H54 (cell line): ENCODE data around the gene ALKBH3.

Source experiments
- DNase-seq: peaks from one replicate; pipeline ENCODE4 v3.0.0; 2011; ENCODE audit warnings: low spot score, mixed read lengths; ENCODE audit not compliant: insufficient read length
- FAIRE-seq: peaks from 3 replicates; lab custom pipeline; 2011; peaks lifted over from hg19 to GRCh38; lab: Jason Lieb, UNC
- POLR2A ChIP-seq: IDR thresholded peaks from 2 replicates; pipeline ENCODE4 v1.6.1; 2011; ENCODE audit warnings: low read depth, mild to moderate bottlenecking, low read length

ALKBH3 gene

DNA sequence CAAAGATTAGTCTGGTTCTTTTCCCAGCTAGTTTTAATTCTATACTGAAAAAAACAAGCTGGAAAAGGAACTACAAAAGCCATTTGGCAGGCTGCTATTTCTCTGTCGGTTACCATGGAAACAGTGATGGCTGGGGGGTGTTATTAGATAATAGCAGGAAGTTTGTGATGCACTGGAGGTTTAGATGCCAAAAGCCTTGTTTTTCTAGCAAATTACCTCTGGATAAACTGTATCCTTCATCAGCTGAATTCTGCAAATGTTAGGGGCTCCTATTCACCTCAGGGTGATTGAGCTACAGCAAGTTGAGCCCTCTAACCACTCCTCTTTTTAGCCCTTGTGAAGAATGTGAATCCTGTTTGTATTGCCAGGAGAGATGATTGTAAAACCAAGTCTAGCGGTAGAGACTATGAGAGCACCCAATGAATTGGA is 25.2 kb downstream of the ALKBH3 start:
- FAIRE-seq (no peak), DNase-seq (no peak)
- no peak for TF ChIP-seq POLR2A

DNA sequence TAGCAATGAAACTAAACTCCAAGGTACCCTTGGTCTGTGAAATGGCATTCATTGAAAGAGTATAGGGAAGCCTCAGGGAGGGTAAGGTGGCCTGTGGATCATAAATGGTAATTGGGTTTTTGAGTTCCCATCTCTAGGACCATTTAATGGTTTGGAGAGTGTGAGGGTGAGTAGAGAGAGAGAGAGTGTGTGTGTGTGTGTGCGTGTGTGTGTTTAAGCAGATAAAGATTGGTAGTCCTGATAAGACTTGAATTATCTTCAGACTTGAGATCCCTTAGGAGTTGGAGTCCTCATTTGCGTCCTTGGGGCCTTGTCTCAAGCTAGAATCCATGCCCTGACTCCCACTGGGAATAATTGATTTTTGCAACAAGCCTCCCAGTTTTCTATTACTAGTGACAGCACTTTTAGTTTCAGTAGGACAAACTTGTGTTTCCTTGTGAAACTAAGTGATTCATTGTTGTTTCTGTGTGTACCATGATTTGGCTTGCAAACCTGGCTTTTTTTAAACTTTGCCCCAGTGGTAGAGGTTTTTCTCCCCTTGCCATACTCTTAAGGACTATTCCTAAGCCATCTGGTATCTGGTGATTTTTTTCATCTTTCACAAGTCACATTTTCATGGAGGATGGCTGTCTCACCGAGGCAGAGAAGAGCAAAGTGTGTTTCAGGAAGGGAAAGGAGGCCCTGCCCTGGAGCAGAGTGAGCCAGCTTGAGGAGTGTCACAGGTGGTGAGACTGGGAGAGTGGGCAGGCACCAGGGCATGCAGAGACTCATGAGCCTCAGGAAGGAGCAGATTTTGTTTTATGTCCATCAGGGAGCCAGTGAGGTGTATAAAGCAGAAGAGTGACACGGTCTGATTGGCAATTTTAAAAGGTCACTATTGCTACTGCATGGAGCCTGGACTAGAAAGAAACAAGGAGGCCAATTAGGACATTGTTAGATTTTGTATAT is 26.7 kb downstream of the ALKBH3 start:
- no peak for FAIRE-seq
- no peak for DNase-seq
- TF ChIP-seq POLR2A = no peak

DNA sequence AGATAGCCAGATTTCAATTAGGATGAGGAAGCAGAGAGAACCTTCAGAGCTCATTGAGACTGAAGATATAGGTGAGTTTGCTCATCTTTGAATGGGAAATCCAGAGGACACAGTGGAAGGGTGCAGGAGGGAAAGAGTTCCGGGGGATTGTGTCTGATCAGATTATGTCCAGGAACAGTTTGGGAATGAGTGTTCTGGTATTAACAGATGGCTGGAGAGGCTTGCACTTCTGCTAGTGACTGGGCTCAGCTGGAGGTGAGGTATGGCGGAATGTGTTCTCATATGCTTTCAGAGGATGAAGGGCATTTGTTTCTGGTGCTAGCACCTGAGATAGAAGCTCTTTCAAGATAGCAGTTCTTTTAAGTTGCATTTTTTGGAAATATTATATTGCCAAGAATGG is 27.6 kb downstream of the ALKBH3 start:
- TF ChIP-seq POLR2A = no peak
- no peak for FAIRE-seq
- DNase-seq = no peak

DNA sequence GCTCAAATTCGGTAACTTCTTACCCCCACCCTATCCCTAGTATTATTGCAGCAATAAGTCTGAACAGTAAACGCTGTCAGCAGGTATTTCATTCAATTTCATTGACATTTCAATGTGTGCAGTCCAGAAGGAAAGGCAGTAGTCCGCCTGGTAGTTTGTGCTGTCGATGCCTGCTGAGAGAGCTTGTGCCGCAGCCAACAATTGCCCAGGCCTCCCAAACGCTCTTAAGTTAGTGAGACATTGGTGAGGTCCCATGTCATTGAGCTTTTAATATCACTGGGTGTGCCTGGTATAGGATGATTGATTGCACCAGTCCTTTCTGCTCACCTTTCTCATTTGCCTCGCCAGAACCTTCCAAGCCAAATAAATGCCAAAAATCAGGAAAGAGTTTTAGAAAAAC is 28.1 kb downstream of the ALKBH3 start:
- no peak for FAIRE-seq
- no peak for TF ChIP-seq POLR2A

DNA sequence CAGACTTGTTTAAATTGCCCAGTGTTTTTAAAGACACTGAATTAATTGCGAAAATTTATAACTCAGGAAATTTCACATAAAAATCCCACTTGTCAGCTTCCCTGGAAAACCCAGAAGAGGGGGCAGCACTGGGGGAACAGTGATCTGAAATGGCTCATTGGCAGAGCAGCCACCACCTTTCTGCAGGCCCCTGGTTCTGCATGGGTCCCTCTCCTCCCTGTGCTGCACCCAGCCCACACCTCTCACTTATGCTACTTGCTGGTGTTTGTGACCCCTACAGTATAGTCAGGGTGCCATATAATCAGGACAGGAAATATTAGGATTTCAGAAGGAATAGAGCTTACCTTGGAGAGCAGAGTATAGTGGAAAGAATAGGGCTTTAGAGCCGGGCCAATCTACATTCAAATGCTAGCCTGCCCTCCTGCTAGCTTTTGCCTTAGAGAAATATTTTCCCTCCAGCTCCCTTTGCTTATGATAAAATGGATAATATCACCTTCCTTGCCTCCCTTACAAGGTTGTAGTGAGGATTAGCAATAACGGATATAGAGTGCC is 33.3 kb downstream of the ALKBH3 start:
- DNase-seq (no peak), FAIRE-seq (no peak)
- TF ChIP-seq POLR2A = no peak

More for the DNA sequence above, 28.1 kb downstream of the ALKBH3 start:
- no peak for DNase-seq

DNA sequence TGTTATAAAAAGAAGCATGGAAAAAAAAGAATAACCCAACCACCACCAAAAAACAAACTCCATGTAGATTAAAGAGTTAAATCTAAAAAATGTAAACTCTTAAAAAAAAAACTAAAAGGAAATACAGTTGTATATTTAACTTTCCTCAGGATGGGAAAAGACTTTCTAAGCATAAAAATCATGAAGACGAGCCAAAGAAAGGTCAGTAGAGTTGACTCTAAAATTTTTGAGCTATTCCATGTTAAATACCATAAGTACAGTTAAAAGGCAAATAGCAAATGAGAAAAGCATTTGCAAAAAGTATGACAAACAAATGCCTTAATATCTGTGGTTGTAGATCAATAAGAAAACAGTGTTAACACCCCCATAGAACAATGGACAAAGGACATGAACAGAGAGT is 33.8 kb downstream of the ALKBH3 start:
- DNase-seq (no peak), FAIRE-seq (no peak)
- no peak for TF ChIP-seq POLR2A

DNA sequence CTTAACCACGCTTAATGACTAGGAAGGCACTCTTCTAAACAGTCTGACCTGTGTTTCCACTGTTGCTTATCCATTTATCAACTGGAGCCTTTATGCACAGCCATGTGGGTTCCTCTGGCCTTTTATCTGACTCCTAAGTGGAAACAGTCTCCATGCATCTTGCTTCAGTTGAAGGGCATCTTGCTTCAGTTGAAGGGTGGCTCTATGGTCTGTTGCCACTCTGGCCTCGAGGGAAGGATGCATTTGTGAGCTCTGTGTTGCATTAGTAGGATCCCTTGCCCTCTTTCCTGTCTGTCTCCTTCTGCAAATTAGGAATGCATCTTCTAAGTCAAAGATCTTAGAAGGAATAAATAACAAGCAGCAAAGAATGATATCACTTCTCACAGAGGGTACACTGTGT is 36.0 kb downstream of the ALKBH3 start:
- FAIRE-seq = no peak
- no peak for DNase-seq
- no peak for TF ChIP-seq POLR2A

DNA sequence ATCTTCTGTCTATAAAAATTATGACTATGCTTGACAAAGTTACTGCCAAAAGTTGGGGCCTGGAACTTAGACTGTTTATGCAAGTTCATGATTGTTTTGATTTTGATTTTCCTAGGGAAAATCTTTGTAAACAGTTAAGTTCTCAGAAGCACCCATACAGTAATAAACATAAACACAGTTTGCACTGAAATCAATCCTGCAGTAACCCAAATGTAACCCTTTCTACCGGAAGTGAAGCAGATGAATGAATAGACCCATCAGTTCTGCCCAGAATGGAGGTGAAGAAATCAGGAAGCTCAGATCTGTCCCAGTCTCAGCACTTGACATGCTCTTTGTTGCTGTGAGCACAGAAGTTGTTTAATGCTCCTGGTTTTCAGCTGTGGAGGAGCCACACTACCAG is 37.2 kb downstream of the ALKBH3 start:
- no peak for DNase-seq
- FAIRE-seq = no peak
- TF ChIP-seq POLR2A = no peak

DNA sequence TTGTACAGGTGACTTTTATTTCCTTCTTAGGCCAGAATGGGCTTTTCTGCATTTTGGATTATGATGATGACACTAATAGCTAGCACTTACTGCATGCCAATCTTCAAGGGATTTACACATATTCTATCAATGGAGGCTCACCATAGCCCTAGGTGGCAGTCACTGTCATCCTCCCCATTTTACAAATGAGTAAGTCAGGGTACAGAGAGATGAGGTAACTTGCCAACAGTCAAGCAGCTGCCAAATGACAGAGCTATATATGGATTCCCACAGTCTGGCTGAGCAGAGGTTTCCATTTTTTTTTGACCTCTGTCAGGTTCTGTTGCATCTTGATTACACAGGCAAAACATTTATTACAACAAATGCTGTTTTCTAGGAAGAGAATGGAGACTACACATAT is 38.0 kb downstream of the ALKBH3 start:
- DNase-seq (no peak), FAIRE-seq (no peak)
- no peak for TF ChIP-seq POLR2A

DNA sequence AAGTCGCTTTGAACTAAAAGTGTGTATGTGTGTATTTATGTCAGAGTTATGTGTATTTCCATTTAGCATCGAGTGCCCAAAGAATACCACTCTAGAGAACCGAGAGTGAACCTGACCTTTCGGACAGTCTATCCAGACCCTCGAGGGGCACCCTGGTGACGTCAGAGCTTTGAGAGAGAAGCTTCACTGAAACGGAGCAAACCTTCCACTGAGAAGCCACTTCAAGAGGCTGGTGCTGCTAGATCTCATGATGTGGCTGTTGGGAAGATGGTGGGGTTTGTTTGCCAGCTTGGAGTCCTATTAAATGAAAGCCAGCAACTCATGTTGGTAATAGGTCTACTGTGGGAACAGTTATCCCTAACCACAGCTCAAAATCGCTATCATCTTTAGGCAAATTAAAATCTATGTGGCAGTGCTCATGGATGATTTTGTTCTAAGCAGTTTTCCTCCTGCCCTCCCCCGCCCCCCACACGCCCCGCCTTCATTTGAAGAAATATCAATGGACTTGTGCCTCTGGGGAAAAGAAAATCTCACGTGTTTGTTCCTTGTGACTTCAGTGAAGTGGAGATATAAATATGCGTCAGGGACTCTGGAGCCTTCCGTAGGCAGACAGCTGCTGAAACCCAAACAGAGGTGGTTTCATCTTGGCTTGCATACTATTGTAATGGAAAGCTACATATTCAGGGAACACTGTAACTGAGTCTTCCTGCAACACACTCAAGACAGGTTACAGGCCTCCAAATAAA is 39.4 kb downstream of the ALKBH3 start:
- DNase-seq (no peak), FAIRE-seq (no peak)
- TF ChIP-seq POLR2A = no peak

DNA sequence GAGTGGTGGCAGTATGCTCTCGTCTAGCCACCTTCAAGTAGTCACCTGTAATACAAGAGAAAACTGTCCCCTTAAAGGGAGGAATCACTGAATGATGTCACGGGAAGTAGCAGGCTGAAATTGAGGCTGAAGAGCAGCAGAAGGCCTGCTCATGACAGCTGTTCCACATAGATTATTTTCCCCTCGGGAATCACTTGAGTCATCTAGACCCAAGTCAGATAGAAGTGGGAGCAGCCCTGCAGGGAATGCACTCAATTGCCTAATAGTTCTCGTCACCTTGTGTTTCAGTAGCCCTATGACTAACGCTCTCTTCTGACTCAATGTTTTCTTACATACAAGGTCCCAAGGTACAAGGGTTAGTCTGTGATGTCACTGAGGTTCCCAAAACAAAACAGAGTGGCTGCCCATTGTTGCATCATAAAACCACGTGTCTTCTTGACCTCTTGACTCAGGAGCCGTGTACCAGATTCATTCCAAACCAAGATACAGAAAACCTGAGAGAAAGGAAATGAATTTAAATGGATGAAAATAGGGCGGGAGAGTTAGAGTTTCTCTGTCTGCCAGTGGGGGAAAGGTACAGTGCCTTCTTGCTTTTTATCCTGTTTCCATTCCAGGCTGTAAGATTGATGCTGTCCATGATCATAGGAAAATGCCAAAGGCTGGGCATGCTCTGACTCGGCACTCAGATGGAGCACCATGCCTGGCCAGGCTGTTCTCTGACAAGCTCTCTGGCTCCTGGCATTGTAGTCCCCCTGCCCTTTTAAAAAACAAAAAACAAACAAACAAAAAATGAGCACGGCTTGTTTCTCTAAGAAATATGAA is 40.2 kb downstream of the ALKBH3 start:
- FAIRE-seq (peak; percentile 97), DNase-seq (peak; percentile 94)
- TF ChIP-seq POLR2A = no peak

DNA sequence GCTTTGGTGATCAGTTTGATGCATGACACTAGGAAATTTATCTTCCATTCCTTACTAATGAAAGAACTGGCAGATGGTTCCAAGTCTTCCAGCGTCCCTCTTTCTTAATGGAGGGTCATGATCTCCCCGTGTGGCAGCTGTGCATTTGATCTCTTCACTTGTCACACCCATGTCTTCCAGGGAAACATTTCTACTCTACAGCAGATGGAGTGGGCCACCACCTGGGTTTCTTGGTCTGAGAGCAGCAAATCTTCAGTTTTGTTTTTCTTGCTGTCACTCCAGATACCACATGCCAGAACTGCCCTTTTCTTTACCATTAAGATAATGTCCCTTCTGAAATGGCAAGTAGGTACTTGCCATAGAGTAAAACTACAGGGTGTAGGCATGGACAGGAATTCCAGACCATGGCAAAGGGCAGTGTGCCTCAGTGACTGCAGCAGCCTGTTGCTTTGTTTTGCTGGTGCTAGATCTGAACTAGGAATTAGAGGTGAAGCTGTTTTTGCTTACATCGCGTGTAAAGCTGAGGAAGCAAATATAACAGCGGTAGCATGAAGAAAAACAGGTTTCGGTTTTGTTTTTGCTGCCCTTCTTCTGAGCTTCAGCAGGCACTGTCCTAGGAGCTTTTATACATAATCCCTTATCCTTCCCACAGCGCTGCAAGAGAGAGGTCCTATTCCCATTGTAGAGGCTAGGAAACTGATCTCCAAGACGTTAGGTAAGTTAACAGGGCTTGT is 41.1 kb downstream of the ALKBH3 start:
- FAIRE-seq (no peak), DNase-seq (no peak)
- TF ChIP-seq POLR2A = no peak

DNA sequence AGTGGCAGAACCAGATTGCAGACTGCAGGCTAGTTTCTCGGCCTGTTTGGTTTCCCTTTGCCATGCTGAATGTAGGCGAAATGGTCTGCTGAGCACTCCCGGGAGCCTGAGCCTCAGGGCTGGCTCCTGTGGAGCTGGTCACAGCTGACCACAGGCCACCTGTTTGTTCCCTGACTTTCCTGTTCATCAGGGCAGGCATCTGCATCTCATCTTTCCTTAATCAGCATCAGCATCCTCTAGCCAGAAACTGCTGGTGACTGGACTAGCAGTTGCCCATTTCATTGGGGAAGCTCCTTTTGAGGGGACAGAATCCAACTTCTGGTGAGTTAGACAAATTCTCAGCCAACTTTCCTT is 41.6 kb downstream of the ALKBH3 start:
- FAIRE-seq = no peak
- TF ChIP-seq POLR2A = no peak

More for the DNA sequence above, 41.6 kb downstream of the ALKBH3 start:
- no peak for DNase-seq
